T-cell (primary cell): ENCODE data around the gene SMAD6. TPM values are rescaled to one million over a fixed set of nuclear protein-coding genes. Genes with fewer than 3 reads are reported as not detected.
A peak's percentile ranks its signal among the peaks of the same experiment; 100 is the strongest.

Source experiments
- ATAC-seq, 4 experiments: fragments of 200-7000 bp in 3 of 4; fragments of 150-1000 bp in 1 of 4; cut with Tn5 transposase; replicated peaks in 1 of 4; 1 replicate in 3 of 4; 2 replicates in 1 of 4; pipeline ENCODE4 v1.10.0; 2021; ENCODE audit warnings: moderate library complexity in 3 of 4, mild to moderate bottlenecking in 2 of 4, moderate number of reproducible peaks in 1 of 4
- CTCF ChIA-PET, 2 donors: fragments of 300-600 bp; sonication (Branson Sonifier 250); formaldehyde crosslinking; loops; one replicate each; lab custom pipeline; 2022; ENCODE audit warnings: antibody characterized with exemption in 2 of 2; lab: Charles Lee
- POLR2A ChIA-PET, 2 donors: fragments of 300-600 bp; sonication (Branson Sonifier 250); formaldehyde crosslinking; loops; one replicate each; lab custom pipeline; 2022; ENCODE audit warnings: antibody characterized with exemption in 2 of 2; lab: Charles Lee
- DNase-seq, 35 experiments: peaks; one replicate each; pipeline versions ENCODE4 v3.0.0 to v3.0.0-alpha.2; 2013 to 2023
- H3K27ac ChIP-seq: one replicate; pipeline ENCODE4 v1.5.1; 2013; ENCODE audit warnings: low read length
- H3K27me3 ChIP-seq, 2 experiments: replicated peaks in 1 of 2; 1 replicate in 1 of 2; 2 replicates in 1 of 2; pipeline versions ENCODE4 v1.6.1 to v1.7.0; 2013; ENCODE audit warnings: low read length in 1 of 2, mixed read lengths in 1 of 2; ENCODE audit not compliant: control insufficient read depth in 2 of 2, insufficient read depth in 2 of 2; ENCODE audit errors: extremely low read depth in 1 of 2
- H3K36me3 ChIP-seq, 2 donors: 1 replicate in 1 of 2; 2 replicates in 1 of 2; pipeline versions ENCODE4 v1.6.1 to v1.7.0; 2013; ENCODE audit warnings: low read length in 1 of 2; ENCODE audit not compliant: control insufficient read depth in 2 of 2, insufficient read depth in 1 of 2; ENCODE audit errors: extremely low read depth in 1 of 2
- H3K4me1 ChIP-seq, 2 experiments: 1 replicate in 1 of 2; 2 replicates in 1 of 2; pipeline versions ENCODE4 v1.6.1 to v1.7.0; 2013; ENCODE audit warnings: low read length in 2 of 2, mixed read lengths in 1 of 2; ENCODE audit not compliant: insufficient read depth in 2 of 2, control insufficient read depth in 1 of 2; ENCODE audit errors: extremely low read depth in 1 of 2
- H3K4me3 ChIP-seq, 2 donors: 1 replicate in 1 of 2; 2 replicates in 1 of 2; pipeline versions ENCODE4 v1.5.1 to v1.7.0; 2013; ENCODE audit warnings: mild to moderate bottlenecking in 2 of 2, low read length in 1 of 2, moderate library complexity in 1 of 2; ENCODE audit not compliant: control insufficient read depth in 1 of 2; ENCODE audit errors: extremely low read depth in 1 of 2
- H3K9me3 ChIP-seq: 2 replicates; pipeline ENCODE4 v1.7.0; 2013
- H3K27ac Mint-ChIP-seq, 2 donors: one replicate each; pipeline ENCODE4 v1.8.0; 2020 to 2021; ENCODE audit warnings: mild to moderate bottlenecking in 2 of 2, mixed read lengths in 2 of 2
- H3K27me3 Mint-ChIP-seq, 2 donors: one replicate each; pipeline ENCODE4 v1.8.0; 2021 to 2022; ENCODE audit warnings: mixed read lengths in 2 of 2
- H3K36me3 Mint-ChIP-seq: one replicate; pipeline ENCODE4 v1.8.0; 2021; ENCODE audit warnings: mixed read lengths
- H3K4me1 Mint-ChIP-seq, 3 donors: one replicate each; pipeline ENCODE4 v1.8.0; 2020 to 2022; ENCODE audit warnings: mixed read lengths in 3 of 3, mild to moderate bottlenecking in 1 of 3
- H3K4me3 Mint-ChIP-seq, 3 donors: one replicate each; pipeline ENCODE4 v1.8.0; 2020 to 2022; ENCODE audit warnings: mild to moderate bottlenecking in 3 of 3, mixed read lengths in 3 of 3, moderate library complexity in 3 of 3
- H3K9me3 Mint-ChIP-seq, 3 donors: one replicate each; pipeline ENCODE4 v1.8.0; 2020 to 2022; ENCODE audit warnings: mixed read lengths in 3 of 3
- WGBS: methylation state at CpG from one replicate; pipeline ENCODE4 v1.1.5; 2013; ENCODE audit warnings: missing lambda C conversion rate; ENCODE audit not compliant: insufficient coverage; 5-methylcytosine and 5-hydroxymethylcytosine counted together
- total RNA-seq, 35 experiments: library from RNA in 6 of 35; stranded (reverse) in 6 of 35; fragments of 120-200 nt in 1 of 35; gene quantifications; one replicate each; pipeline versions ENCODE4 v1.2.1 to v1.2.4 and lab custom pipeline; 2013 to 2026

Gene SMAD6
- total RNA-seq, 5 donors from 2014 or later (not counting 1 experiment from before 2014, with no cell fraction given): 0.13 to 0.55 (median 0.33) TPM

DNA sequence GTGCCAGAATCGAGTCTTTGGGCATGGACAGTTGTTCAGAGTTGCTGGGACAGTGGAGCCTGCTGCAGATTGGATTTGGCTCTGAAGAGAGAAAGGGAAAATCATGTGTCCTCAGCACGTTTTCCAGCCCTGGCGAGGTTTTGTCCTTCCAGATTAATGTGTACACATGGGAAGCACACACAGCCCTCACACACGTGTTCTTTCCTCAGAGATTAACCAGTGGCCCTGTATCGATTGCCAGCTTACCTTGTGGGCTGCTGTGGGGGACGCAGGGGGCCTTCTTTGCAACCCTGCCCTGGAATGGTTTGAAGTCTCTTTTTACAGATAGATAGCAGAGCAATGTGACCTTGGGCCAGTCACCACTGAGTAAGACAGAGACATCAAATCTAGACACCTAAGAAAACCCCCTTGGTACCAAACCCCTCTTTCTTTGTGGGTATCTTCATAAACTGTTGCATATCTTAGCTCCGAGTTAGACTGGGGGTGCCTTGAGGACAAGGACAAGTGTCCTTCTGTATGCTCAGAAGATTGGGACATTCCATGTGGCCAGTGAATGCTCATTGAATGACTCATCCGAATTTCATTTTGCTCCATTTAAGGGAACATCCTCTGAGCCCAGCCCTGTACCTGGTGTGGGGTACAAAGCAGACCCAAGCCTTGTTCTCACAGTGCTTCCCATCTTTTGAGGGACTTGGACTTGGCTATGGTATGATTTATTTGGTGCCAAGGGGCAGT lies 48.0 kb downstream of the SMAD6 start:
- CTCF ChIA-PET: no interaction called here
- H3K4me3 ChIP-seq: no peak overlapping the region
- ATAC-seq: no peak
- no peaks in the 10 kb centered on the region for H3K9me3 ChIP-seq
- H3K27ac ChIP-seq: no peak overlapping the region
- no peak for DNase-seq
- peaks cover 4 to 14% of the 10 kb centered on the region in 2 experiments for H3K4me1 ChIP-seq
- no peak overlapping the region for H3K27ac Mint-ChIP-seq
- H3K27me3 Mint-ChIP-seq: peaks cover 0 to 7% of the 10 kb centered on the region in 2 donors
- POLR2A ChIA-PET: no interaction called here
- H3K4me3 Mint-ChIP-seq: no peak overlapping the region
- WGBS: 60% methylated on average over 3 of the region's 8 CpGs
- peaks cover 0 to 21% of the 10 kb centered on the region in 2 experiments for H3K27me3 ChIP-seq
- no peaks in the 10 kb centered on the region for H3K36me3 Mint-ChIP-seq
- H3K9me3 Mint-ChIP-seq: peaks cover 0 to 4% (median 2%) of the 10 kb centered on the region in 3 donors
- peaks cover 9 to 12% (median 10%) of the 10 kb centered on the region in 3 donors for H3K4me1 Mint-ChIP-seq
- H3K36me3 ChIP-seq: no peaks in the 10 kb centered on the region

GRCh38 chr15:66750609-66751008 lies 48.6 kb downstream of the SMAD6 start:
- 83% methylated on average over 3 of the region's 9 CpGs for WGBS
- no peak overlapping the region for H3K27ac Mint-ChIP-seq

GRCh38 chr15:66751579-66751978 lies 49.5 kb downstream of the SMAD6 start:
- no peak overlapping the region for H3K27ac Mint-ChIP-seq
- Histone ChIP-seq H3K4me3 (no peak overlapping the region), H3K27ac (no peak overlapping the region), H3K4me1 (peaks cover 4 to 14% of the 10 kb centered on the region in 2 experiments), H3K27me3 (peaks cover 0 to 23% of the 10 kb centered on the region in 2 experiments), H3K36me3 (no peaks in the 10 kb centered on the region), H3K9me3 (no peaks in the 10 kb centered on the region)
- ChIA-PET POLR2A (no interaction called here), CTCF (no interaction called here)
- H3K27me3 Mint-ChIP-seq: peaks cover 0 to 7% of the 10 kb centered on the region in 2 donors
- peak in 3 of 4 experiments; percentile 48 to 71 (median 68) for ATAC-seq
- no peaks in the 10 kb centered on the region for H3K36me3 Mint-ChIP-seq
- DNase-seq: peak in 23 of 35 experiments; percentile 3 to 49 (median 24)
- H3K4me1 Mint-ChIP-seq: peaks cover 9 to 12% (median 10%) of the 10 kb centered on the region in 3 donors
- H3K9me3 Mint-ChIP-seq: peaks cover 0 to 9% (median 6%) of the 10 kb centered on the region in 3 donors
- peak overlapping the region in 1 of 3 donors; percentile 24 for H3K4me3 Mint-ChIP-seq
- 0% methylated on average over 1 of the region's 7 CpGs for WGBS

More at GRCh38 chr15:66750609-66751008, 48.6 kb downstream of the SMAD6 start:
- ChIA-PET POLR2A (no interaction called here), CTCF (no interaction called here)
- Histone ChIP-seq H3K4me1 (peaks cover 4 to 14% of the 10 kb centered on the region in 2 experiments), H3K9me3 (no peaks in the 10 kb centered on the region), H3K27me3 (peaks cover 0 to 26% of the 10 kb centered on the region in 2 experiments), H3K4me3 (no peak overlapping the region), H3K27ac (no peak overlapping the region), H3K36me3 (no peaks in the 10 kb centered on the region)
- Mint-ChIP-seq H3K27me3 (peaks cover 0 to 7% of the 10 kb centered on the region in 2 donors), H3K36me3 (no peaks in the 10 kb centered on the region), H3K9me3 (peaks cover 0 to 9% (median 6%) of the 10 kb centered on the region in 3 donors), H3K4me1 (peaks cover 9 to 12% (median 10%) of the 10 kb centered on the region in 3 donors), H3K4me3 (no peak overlapping the region)
- DNase-seq (no peak), ATAC-seq (no peak)

GRCh38 chr15:66752078-66752477 lies 50.0 kb downstream of the SMAD6 start:
- Histone ChIP-seq H3K4me3 (no peak overlapping the region), H3K9me3 (no peaks in the 10 kb centered on the region), H3K36me3 (no peaks in the 10 kb centered on the region), H3K27ac (no peak overlapping the region), H3K27me3 (peaks cover 0 to 28% of the 10 kb centered on the region in 2 experiments), H3K4me1 (peaks cover 4 to 14% of the 10 kb centered on the region in 2 experiments)
- Mint-ChIP-seq H3K4me3 (peak overlapping the region in 1 of 3 donors; percentile 4), H3K9me3 (peaks cover 0 to 9% (median 6%) of the 10 kb centered on the region in 3 donors), H3K4me1 (peaks cover 9 to 12% (median 10%) of the 10 kb centered on the region in 3 donors), H3K36me3 (no peaks in the 10 kb centered on the region), H3K27me3 (peaks cover 0 to 7% of the 10 kb centered on the region in 2 donors), H3K27ac (no peak overlapping the region)
- WGBS: no CpG with 5 or more reads among the region's 2 CpGs
- POLR2A ChIA-PET: no interaction called here
- no peak for ATAC-seq
- no peak for DNase-seq
- CTCF ChIA-PET: no interaction called here

- H3K4me3 ChIP-seq: no peak overlapping the region
- peaks cover 4 to 14% of the 10 kb centered on the region in 2 experiments for H3K4me1 ChIP-seq
- H3K27ac ChIP-seq: no peak overlapping the region
- H3K36me3 ChIP-seq: no peaks in the 10 kb centered on the region
- Mint-ChIP-seq H3K4me3 (no peak overlapping the region), H3K9me3 (peaks cover 0 to 9% (median 6%) of the 10 kb centered on the region in 3 donors), H3K4me1 (peaks cover 9 to 12% (median 10%) of the 10 kb centered on the region in 3 donors), H3K27me3 (peaks cover 0 to 8% of the 10 kb centered on the region in 2 donors), H3K27ac (no peak overlapping the region), H3K36me3 (no peaks in the 10 kb centered on the region)
- H3K9me3 ChIP-seq: no peaks in the 10 kb centered on the region
- POLR2A ChIA-PET: no interaction called here
- peaks cover 0 to 35% of the 10 kb centered on the region in 2 experiments for H3K27me3 ChIP-seq
- ATAC-seq (no peak), DNase-seq (no peak)
- CTCF ChIA-PET: no interaction called here
- 54% methylated on average over 5 of the region's 7 CpGs for WGBS
These were observed 51.8 kb downstream of the SMAD6 start for GRCh38 chr15:66753687-66754377.

DNA sequence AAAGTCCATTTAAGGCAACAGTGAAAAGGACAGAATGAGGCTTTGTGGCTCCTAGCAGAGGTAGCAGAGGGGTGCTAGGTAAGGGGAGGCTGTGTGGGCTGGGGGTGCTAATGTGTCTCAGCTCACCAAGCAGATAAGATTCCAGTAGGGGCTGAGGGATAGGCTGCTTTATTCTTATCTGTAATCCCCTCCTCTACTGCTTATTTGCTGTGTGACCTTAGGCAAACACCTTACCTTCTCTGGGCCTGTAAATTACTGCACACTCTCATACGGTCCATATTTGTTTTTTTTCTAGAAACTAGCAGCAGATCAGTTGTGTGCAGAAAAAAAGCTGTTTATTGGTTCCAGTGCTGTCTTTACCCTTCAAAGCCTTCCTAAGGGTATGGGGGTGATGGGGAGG lies 52.8 kb downstream of the SMAD6 start:
- DNase-seq: no peak
- CTCF ChIA-PET: no interaction called here
- H3K4me3 ChIP-seq: no peak overlapping the region
- H3K27ac ChIP-seq: no peak overlapping the region
- WGBS: no CpG with 5 or more reads among the region's 1 CpG
- H3K36me3 Mint-ChIP-seq: no peaks in the 10 kb centered on the region
- ATAC-seq: no peak
- peaks cover 0 to 35% of the 10 kb centered on the region in 2 experiments for H3K27me3 ChIP-seq
- H3K9me3 ChIP-seq: no peaks in the 10 kb centered on the region
- H3K36me3 ChIP-seq: no peaks in the 10 kb centered on the region
- H3K27ac Mint-ChIP-seq: no peak overlapping the region
- POLR2A ChIA-PET: no interaction called here
- H3K4me1 ChIP-seq: peaks cover 4 to 14% of the 10 kb centered on the region in 2 experiments
- peaks cover 0 to 9% (median 6%) of the 10 kb centered on the region in 3 donors for H3K9me3 Mint-ChIP-seq
- no peak overlapping the region for H3K4me3 Mint-ChIP-seq
- peaks cover 9 to 12% (median 10%) of the 10 kb centered on the region in 3 donors for H3K4me1 Mint-ChIP-seq
- H3K27me3 Mint-ChIP-seq: peaks cover 0 to 8% of the 10 kb centered on the region in 2 donors
